Measurements from ENCODE around the gene GCNA. TPM values are rescaled to one million over a fixed set of nuclear protein-coding genes. Genes with fewer than 3 reads are reported as not detected.

GCNA gene
- total RNA-seq, 2 donors from 2014 or later, result 0.85 to 0.99 TPM

DNA sequence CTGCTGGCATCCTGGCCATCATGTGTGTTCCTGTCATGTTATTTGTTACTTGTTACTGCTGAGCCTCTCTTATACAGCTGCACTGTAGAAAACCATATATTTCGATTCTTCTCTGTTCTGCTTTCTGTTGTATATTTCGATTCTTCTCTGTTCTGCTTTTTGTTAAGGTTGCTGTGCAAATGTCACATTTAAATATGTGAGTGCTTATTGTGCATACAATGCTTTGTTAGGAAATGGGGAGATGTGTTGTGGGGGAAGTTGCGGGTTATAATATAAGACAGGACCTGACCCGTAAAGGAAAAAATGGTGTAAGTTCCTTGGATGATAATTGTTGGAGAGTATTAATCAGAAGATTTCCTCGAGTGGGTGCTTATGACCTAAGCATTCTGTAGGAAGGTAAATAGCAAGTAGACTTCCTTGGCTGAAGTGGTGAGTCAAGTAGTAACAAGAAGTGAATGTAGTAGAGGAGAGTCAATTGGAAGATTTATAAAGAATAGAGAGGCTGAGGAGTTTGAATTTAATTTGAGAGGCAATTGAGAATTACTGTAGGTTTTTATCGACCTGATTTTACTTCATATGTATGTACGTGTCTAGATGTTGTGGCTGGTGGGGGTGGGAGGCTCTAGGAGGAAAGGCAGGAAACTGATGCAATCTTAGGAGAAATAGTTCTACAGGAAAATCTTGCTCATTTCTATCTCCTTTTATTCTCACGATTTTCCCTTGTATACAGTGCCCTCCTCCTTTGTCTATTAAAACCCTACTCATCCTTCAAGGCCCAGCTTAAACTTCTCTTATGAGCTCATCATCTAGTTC is 36.8 kb upstream of the GCNA start:
- Histone ChIP-seq H3K4me3 (no peak overlapping the region), H3K9me3 (no peaks in the 10 kb centered on the region), H3K4me1 (no peaks in the 10 kb centered on the region), H3K27me3 (no peaks in the 10 kb centered on the region), H3K36me3 (no peaks in the 10 kb centered on the region), H3K9ac (ENCODE audit: low read depth in 2 of 2, low read length in 2 of 2) (no peak overlapping the region), H3K27ac (peak overlapping the region; percentile 25)
- TF ChIP-seq, protein P1, sequence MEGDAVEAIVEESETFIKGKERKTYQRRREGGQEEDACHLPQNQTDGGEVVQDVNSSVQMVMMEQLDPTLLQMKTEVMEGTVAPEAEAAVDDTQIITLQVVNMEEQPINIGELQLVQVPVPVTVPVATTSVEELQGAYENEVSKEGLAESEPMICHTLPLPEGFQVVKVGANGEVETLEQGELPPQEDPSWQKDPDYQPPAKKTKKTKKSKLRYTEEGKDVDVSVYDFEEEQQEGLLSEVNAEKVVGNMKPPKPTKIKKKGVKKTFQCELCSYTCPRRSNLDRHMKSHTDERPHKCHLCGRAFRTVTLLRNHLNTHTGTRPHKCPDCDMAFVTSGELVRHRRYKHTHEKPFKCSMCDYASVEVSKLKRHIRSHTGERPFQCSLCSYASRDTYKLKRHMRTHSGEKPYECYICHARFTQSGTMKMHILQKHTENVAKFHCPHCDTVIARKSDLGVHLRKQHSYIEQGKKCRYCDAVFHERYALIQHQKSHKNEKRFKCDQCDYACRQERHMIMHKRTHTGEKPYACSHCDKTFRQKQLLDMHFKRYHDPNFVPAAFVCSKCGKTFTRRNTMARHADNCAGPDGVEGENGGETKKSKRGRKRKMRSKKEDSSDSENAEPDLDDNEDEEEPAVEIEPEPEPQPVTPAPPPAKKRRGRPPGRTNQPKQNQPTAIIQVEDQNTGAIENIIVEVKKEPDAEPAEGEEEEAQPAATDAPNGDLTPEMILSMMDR (IDR thresholded peaks at IDR 0.05), result no peak
- intact Hi-C loops (cut with DNase I), result no loop called here
- no peak for DNase-seq

DNA sequence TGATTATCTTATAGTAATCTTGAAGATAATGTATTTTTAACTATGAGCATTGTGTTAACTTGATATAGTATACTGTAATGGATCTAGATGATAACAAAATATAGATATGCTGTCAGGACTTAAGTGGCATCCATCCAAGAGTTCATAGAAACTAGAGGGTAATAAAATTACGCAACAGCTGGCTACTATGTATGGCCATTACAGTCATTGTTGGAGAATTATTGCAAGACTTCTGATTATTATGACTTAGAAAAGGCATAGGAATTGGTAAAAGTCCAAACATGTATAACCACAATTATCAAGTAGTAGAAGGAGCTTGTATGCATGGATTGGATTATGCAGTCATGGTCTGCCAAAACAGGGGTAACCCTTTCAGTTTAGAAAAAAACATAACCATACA is 35.8 kb upstream of the GCNA start:
- Histone ChIP-seq H3K9me3 (no peaks in the 10 kb centered on the region), H3K27me3 (no peaks in the 10 kb centered on the region), H3K4me3 (no peak overlapping the region), H3K27ac (no peak overlapping the region), H3K36me3 (no peaks in the 10 kb centered on the region), H3K9ac (ENCODE audit: low read depth in 2 of 2, low read length in 2 of 2) (no peak overlapping the region), H3K4me1 (no peaks in the 10 kb centered on the region)
- intact Hi-C loops (cut with DNase I), result no loop called here
- TF ChIP-seq, protein P1 (IDR thresholded peaks at IDR 0.05), result no peak
- no peak for DNase-seq

DNA sequence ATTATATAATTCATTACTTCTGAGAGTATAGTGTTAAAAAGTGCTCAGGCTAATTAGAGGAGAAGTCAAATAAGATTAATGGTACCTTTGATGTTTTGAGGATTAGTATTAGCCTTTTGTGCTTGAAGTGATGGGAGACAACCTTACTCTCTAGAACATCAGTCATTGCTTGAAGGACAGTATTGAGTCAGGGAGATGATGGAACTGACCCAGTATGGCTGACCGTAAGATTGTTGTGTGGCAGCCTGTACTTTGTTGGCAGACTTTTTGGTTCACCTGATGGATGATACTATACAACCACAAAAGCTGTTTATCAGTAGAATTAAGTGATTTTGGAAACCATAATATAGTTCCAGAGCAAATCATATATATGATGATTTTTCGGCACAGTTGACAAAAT is 35.4 kb upstream of the GCNA start:
- Histone ChIP-seq H3K4me1 (no peaks in the 10 kb centered on the region), H3K27ac (no peak overlapping the region), H3K4me3 (no peak overlapping the region), H3K9me3 (no peaks in the 10 kb centered on the region), H3K27me3 (no peaks in the 10 kb centered on the region), H3K36me3 (no peaks in the 10 kb centered on the region), H3K9ac (ENCODE audit: low read depth in 2 of 2, low read length in 2 of 2) (no peak overlapping the region)
- TF ChIP-seq, protein P1 (IDR thresholded peaks at IDR 0.05), result no peak
- intact Hi-C loops (cut with DNase I), result no loop called here
- no peak for DNase-seq

DNA sequence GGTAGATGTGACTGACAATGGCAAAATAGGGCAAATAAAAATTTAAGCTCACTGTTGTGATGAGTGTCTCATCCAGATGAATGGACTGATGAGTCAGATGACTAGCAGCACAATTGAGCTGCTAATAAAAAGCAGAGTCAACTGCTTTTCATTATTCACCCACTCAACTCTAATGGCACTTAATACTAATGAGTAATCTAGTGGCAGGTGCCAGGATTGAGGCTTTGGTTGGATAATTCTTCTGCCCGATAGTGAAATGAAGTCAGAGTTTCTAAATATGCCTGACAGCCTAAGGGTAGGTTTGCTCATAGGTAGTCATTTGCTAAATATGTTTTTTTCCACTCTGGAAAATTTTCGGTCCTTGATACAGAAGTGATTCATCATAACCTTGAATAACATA is 34.9 kb upstream of the GCNA start:
- Histone ChIP-seq H3K4me3 (no peak overlapping the region), H3K27me3 (no peaks in the 10 kb centered on the region), H3K9ac (ENCODE audit: low read depth in 2 of 2, low read length in 2 of 2) (no peak overlapping the region), H3K36me3 (no peaks in the 10 kb centered on the region), H3K9me3 (no peaks in the 10 kb centered on the region), H3K4me1 (no peaks in the 10 kb centered on the region), H3K27ac (no peak overlapping the region)
- DNase-seq, result no peak
- TF ChIP-seq, protein P1 (IDR thresholded peaks at IDR 0.05), result no peak
- intact Hi-C loops (cut with DNase I), result no loop called here

DNA sequence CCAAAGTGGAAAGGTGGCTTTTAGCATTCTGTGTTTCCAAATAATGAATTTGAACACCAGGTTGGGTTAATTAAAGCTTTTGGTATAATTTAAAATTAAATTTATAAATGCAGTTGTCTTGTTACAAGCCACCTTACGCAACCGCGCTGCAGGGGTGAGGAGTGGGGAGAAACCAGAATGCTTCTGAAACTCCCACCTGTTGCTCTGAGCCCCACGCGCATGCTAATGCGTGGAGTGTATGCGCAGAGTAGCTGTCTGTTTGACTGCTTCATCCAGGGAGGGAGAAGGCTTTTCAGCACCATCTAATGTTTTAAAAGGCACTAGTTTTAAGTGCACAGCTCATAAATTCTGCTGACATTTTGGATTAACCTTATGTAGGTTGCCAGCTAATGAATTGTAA is 32.9 kb upstream of the GCNA start:
- Histone ChIP-seq H3K27me3 (no peaks in the 10 kb centered on the region), H3K36me3 (no peaks in the 10 kb centered on the region), H3K4me1 (no peaks in the 10 kb centered on the region), H3K9ac (ENCODE audit: low read depth in 2 of 2, low read length in 2 of 2) (no peak overlapping the region), H3K4me3 (no peak overlapping the region), H3K9me3 (no peaks in the 10 kb centered on the region), H3K27ac (no peak overlapping the region)
- no peak for DNase-seq
- TF ChIP-seq, protein P1 (IDR thresholded peaks at IDR 0.05), result no peak
- intact Hi-C loops (cut with DNase I), result no loop called here

All from colonic mucosa (tissue), 4 donors.